Mesenchymal stem cell (in vitro differentiated cells and primary cell): ENCODE results near the gene RAC3.

Experiments
- DNase-seq: peaks from one replicate; pipeline ENCODE4 v3.0.0-alpha.2; 2013
- H2AFZ ChIP-seq: one replicate; pipeline ENCODE4 v1.6.1; 2013; ENCODE audit warnings: low read depth, mild to moderate bottlenecking, control low read depth, inconsistent platforms, low read length, moderate library complexity
- H2AK5ac ChIP-seq: 2 replicates; pipeline ENCODE4 v1.6.1; 2013; ENCODE audit warnings: low read length, moderate library complexity, mild to moderate bottlenecking, inconsistent platforms; ENCODE audit not compliant: severe bottlenecking
- H2BK120ac ChIP-seq: one replicate; pipeline ENCODE4 v1.6.1; 2013; ENCODE audit warnings: low read depth, mild to moderate bottlenecking, inconsistent platforms, low read length, moderate library complexity
- H2BK12ac ChIP-seq, 2 experiments: one replicate each; pipeline ENCODE4 v1.6.1; 2013; ENCODE audit warnings: inconsistent platforms in 2 of 2, low read length in 2 of 2, mild to moderate bottlenecking in 2 of 2, moderate library complexity in 2 of 2, control low read depth in 1 of 2
- H2BK15ac ChIP-seq: one replicate; pipeline ENCODE4 v1.6.1; 2013; ENCODE audit warnings: mild to moderate bottlenecking, low read depth, inconsistent platforms; ENCODE audit not compliant: poor library complexity, severe bottlenecking
- H2BK5ac ChIP-seq: 2 replicates; pipeline ENCODE4 v1.6.1; 2013; ENCODE audit warnings: low read depth, mild to moderate bottlenecking, low read length, control low read depth, inconsistent platforms; ENCODE audit not compliant: poor library complexity, severe bottlenecking
- H3K14ac ChIP-seq, 2 experiments: one replicate each; pipeline ENCODE4 v1.6.1; 2013; ENCODE audit warnings: inconsistent platforms in 2 of 2, low read length in 2 of 2, control low read depth in 1 of 2, mild to moderate bottlenecking in 1 of 2, moderate library complexity in 1 of 2
- H3K18ac ChIP-seq, 2 experiments: one replicate each; pipeline ENCODE4 v1.6.1; 2013; ENCODE audit warnings: inconsistent platforms in 2 of 2, low read length in 2 of 2, control low read depth in 1 of 2, low read depth in 1 of 2, mild to moderate bottlenecking in 1 of 2
- H3K23ac ChIP-seq, 2 experiments: one replicate each; pipeline ENCODE4 v1.6.1; 2013; ENCODE audit warnings: inconsistent platforms in 2 of 2, low read length in 2 of 2, mild to moderate bottlenecking in 2 of 2, moderate library complexity in 2 of 2, control low read depth in 1 of 2
- H3K27ac ChIP-seq: 2 replicates; pipeline ENCODE4 v1.5.1; 2013; ENCODE audit warnings: mild to moderate bottlenecking, moderate library complexity, low read length, control low read depth, inconsistent platforms; ENCODE audit not compliant: poor library complexity, severe bottlenecking
- H3K27me3 ChIP-seq, 2 experiments: 2 replicates each; pipeline versions ENCODE4 v1.6.1 to v1.7.0; 2013; ENCODE audit warnings: low read length in 2 of 2, mild to moderate bottlenecking in 2 of 2, moderate library complexity in 2 of 2, control low read depth in 1 of 2, inconsistent platforms in 1 of 2; ENCODE audit not compliant: control insufficient read depth in 1 of 2, insufficient read depth in 1 of 2
- H3K36me3 ChIP-seq, 2 experiments: 2 replicates each; pipeline versions ENCODE4 v1.6.1 to v1.7.0; 2013; ENCODE audit warnings: low read length in 2 of 2, control low read depth in 1 of 2, inconsistent platforms in 1 of 2, low read depth in 1 of 2, mild to moderate bottlenecking in 1 of 2; ENCODE audit not compliant: insufficient read depth in 2 of 2, control insufficient read depth in 1 of 2
- H3K4ac ChIP-seq, 2 experiments: one replicate each; pipeline ENCODE4 v1.6.1; 2013; ENCODE audit warnings: inconsistent platforms in 2 of 2, low read length in 2 of 2, mild to moderate bottlenecking in 2 of 2, moderate library complexity in 2 of 2, control low read depth in 1 of 2, low read depth in 1 of 2
- H3K4me1 ChIP-seq: 2 replicates; pipeline ENCODE4 v1.6.1; 2013; ENCODE audit warnings: low read depth, low read length, control low read depth; ENCODE audit not compliant: control insufficient read depth, insufficient read depth
- H3K4me2 ChIP-seq: 2 replicates; pipeline ENCODE4 v1.6.1; 2013; ENCODE audit warnings: low read length, mild to moderate bottlenecking, inconsistent platforms; ENCODE audit not compliant: poor library complexity, severe bottlenecking
- H3K4me3 ChIP-seq, 2 experiments: 2 replicates each; pipeline versions ENCODE4 v1.5.1 to v1.7.0; 2013; ENCODE audit warnings: low read length in 2 of 2, mild to moderate bottlenecking in 2 of 2, control low read depth in 1 of 2, low read depth in 1 of 2; ENCODE audit not compliant: insufficient read depth in 1 of 2
- H3K79me1 ChIP-seq: replicated peaks from 2 replicates; pipeline ENCODE4 v1.6.1; 2013; ENCODE audit warnings: mild to moderate bottlenecking, control low read depth, low read length, inconsistent platforms; ENCODE audit not compliant: poor library complexity, severe bottlenecking
- H3K9ac ChIP-seq: 2 replicates; pipeline ENCODE4 v1.7.0; 2013; ENCODE audit warnings: mild to moderate bottlenecking, low read length, moderate library complexity
- H3K9me3 ChIP-seq: 2 replicates; pipeline ENCODE4 v1.7.0; 2013; ENCODE audit warnings: mild to moderate bottlenecking, low read length; ENCODE audit not compliant: control insufficient read depth
- H4K8ac ChIP-seq: one replicate; pipeline ENCODE4 v1.6.1; 2013; ENCODE audit warnings: inconsistent platforms, mild to moderate bottlenecking, low read length, moderate library complexity
- H4K91ac ChIP-seq: one replicate; pipeline ENCODE4 v1.6.1; 2013; ENCODE audit warnings: mild to moderate bottlenecking, low read length, inconsistent platforms
- WGBS: methylation state at CpG from one replicate; pipeline ENCODE4 v1.1.7; 2013; ENCODE audit warnings: mixed read lengths; 5-methylcytosine and 5-hydroxymethylcytosine counted together

Gene RAC3

GRCh38 chr17:81991684-81992305 is 39.7 kb upstream of the RAC3 start:
- Histone ChIP-seq H3K4me1 (peaks cover 39% of the 10 kb centered on the region), H3K18ac (peak overlapping the region; percentile 78 to 82), H4K8ac (peak overlapping the region; percentile 85), H2BK120ac (no peak overlapping the region), H2AFZ (no peak overlapping the region), H3K14ac (peak overlapping the region in 1 of 2 experiments; percentile 53), H3K27me3 (no peaks in the 10 kb centered on the region), H2AK5ac (no peak overlapping the region), H3K4me3 (no peak overlapping the region), H3K36me3 (peaks cover 18 to 79% of the 10 kb centered on the region in 2 experiments), H3K4ac (peak overlapping the region; percentile 61 to 65), H2BK15ac (peak overlapping the region; percentile 17), H3K79me1 (peaks cover 50% of the 10 kb centered on the region), H3K9me3 (no peaks in the 10 kb centered on the region), H4K91ac (peak overlapping the region; percentile 48), H3K9ac (no peak overlapping the region), H3K23ac (no peak overlapping the region), H2BK5ac (peak overlapping the region; percentile 34), H3K4me2 (peak overlapping the region; percentile 50), H2BK12ac (peak overlapping the region in 1 of 2 experiments; percentile 72), H3K27ac (peak overlapping the region; percentile 40)
- 40% methylated on average over 31 of the region's 31 CpGs for WGBS
- DNase-seq: peak; percentile 59

- no peak overlapping the region for H2AK5ac ChIP-seq
- H3K9me3 ChIP-seq: no peaks in the 10 kb centered on the region
- H2BK5ac ChIP-seq: no peak overlapping the region
- DNase-seq: no peak
- H2BK15ac ChIP-seq: peak overlapping the region; percentile 26
- peak overlapping the region; percentile 40 to 72 for H2BK12ac ChIP-seq
- WGBS: 77% methylated on average over 31 of the region's 31 CpGs
- peak overlapping the region; percentile 61 for H2BK120ac ChIP-seq
- peak overlapping the region; percentile 50 for H3K4me2 ChIP-seq
- no peaks in the 10 kb centered on the region for H3K27me3 ChIP-seq
- peaks cover 19 to 78% of the 10 kb centered on the region in 2 experiments for H3K36me3 ChIP-seq
- no peak overlapping the region for H3K4me3 ChIP-seq
- peak overlapping the region; percentile 35 for H4K8ac ChIP-seq
- H3K4me1 ChIP-seq: peaks cover 41% of the 10 kb centered on the region
- H3K23ac ChIP-seq: no peak overlapping the region
- H3K18ac ChIP-seq: peak overlapping the region; percentile 75 to 82
- peak overlapping the region; percentile 48 for H4K91ac ChIP-seq
- no peak overlapping the region for H3K27ac ChIP-seq
- H2AFZ ChIP-seq: no peak overlapping the region
- H3K79me1 ChIP-seq: peaks cover 47% of the 10 kb centered on the region
- H3K9ac ChIP-seq: no peak overlapping the region
- H3K14ac ChIP-seq: peak overlapping the region in 1 of 2 experiments; percentile 59
- peak overlapping the region; percentile 29 to 65 for H3K4ac ChIP-seq
Observed at GRCh38 chr17:81992306-81993102, 39.0 kb upstream of the RAC3 start.

- peaks cover 42% of the 10 kb centered on the region for H3K4me1 ChIP-seq
- no peaks in the 10 kb centered on the region for H3K9me3 ChIP-seq
- no peak overlapping the region for H2BK15ac ChIP-seq
- H3K4ac ChIP-seq: no peak overlapping the region
- no peak overlapping the region for H3K14ac ChIP-seq
- peak overlapping the region in 1 of 2 experiments; percentile 15 for H2BK12ac ChIP-seq
- no peak overlapping the region for H3K4me2 ChIP-seq
- H3K9ac ChIP-seq: no peak overlapping the region
- no peaks in the 10 kb centered on the region for H3K27me3 ChIP-seq
- DNase-seq: no peak
- H2BK5ac ChIP-seq: no peak overlapping the region
- H3K27ac ChIP-seq: no peak overlapping the region
- H2AK5ac ChIP-seq: no peak overlapping the region
- no peak overlapping the region for H2BK120ac ChIP-seq
- whole genome bisulfite sequencing: 96% methylated on average over 37 of the region's 37 CpGs
- no peak overlapping the region for H3K4me3 ChIP-seq
- H4K8ac ChIP-seq: no peak overlapping the region
- H3K18ac ChIP-seq: no peak overlapping the region
- H3K23ac ChIP-seq: no peak overlapping the region
- H2AFZ ChIP-seq: no peak overlapping the region
- peaks cover 43% of the 10 kb centered on the region for H3K79me1 ChIP-seq
- peaks cover 19 to 75% of the 10 kb centered on the region in 2 experiments for H3K36me3 ChIP-seq
- no peak overlapping the region for H4K91ac ChIP-seq
Observed at GRCh38 chr17:81993729-81994592, 37.5 kb upstream of the RAC3 start.
